Endothelial cell of umbilical vein (primary cell): Measurements from ENCODE around the gene ZNF597. TPM values are rescaled to one million over a fixed set of nuclear protein-coding genes. Genes with fewer than 3 reads are reported as not detected.

Experiments used
- BruUV-seq: library from RNA; stranded (reverse); fragments of 400-500 nt; replicated peaks from 2 replicates; lab custom pipeline; 2021; lab: Mats Ljungman, UMichigan
- CTCF ChIA-PET: fragments of 300-600, 350-600 bp; sonication (Branson Sonifier 250); formaldehyde crosslinking; loops from one replicate; lab custom pipeline; 2021; ENCODE audit warnings: antibody characterized with exemption, inconsistent platforms; lab: Charles Lee
- POLR2A ChIA-PET: fragments of 300-600, 350-600 bp; sonication (Branson Sonifier 250); formaldehyde crosslinking; loops from one replicate; lab custom pipeline; 2021; ENCODE audit warnings: antibody characterized with exemption, inconsistent platforms; lab: Charles Lee
- DNase-seq: peaks from one replicate; pipeline ENCODE4 v3.0.0-alpha.2; 2011; ENCODE audit warnings: low read depth, low spot score
- FAIRE-seq: peaks from 2 replicates; lab custom pipeline; 2011; peaks lifted over from hg19 to GRCh38; lab: Jason Lieb, UNC
- H2AFZ ChIP-seq: 2 replicates; pipeline ENCODE4 v1.6.0; 2012; ENCODE audit warnings: low read depth, low read length, control low read depth, inconsistent platforms
- H3K27ac ChIP-seq: 2 replicates; pipeline ENCODE4 v1.5.1; 2011; ENCODE audit warnings: low read depth, mild to moderate bottlenecking, control low read depth, low read length, moderate library complexity; ENCODE audit not compliant: insufficient read depth
- H3K27me3 ChIP-seq, 2 experiments: 2 replicates each; pipeline versions ENCODE4 v1.6.0 to v1.6.1; 2011; ENCODE audit warnings: low read length in 2 of 2, mixed read lengths in 1 of 2; ENCODE audit not compliant: control insufficient read depth in 2 of 2, insufficient read depth in 2 of 2
- H3K36me3 ChIP-seq, 2 experiments: 2 replicates in 1 of 2; 3 replicates in 1 of 2; pipeline ENCODE4 v1.5.1; 2011; ENCODE audit warnings: low read length in 2 of 2, mild to moderate bottlenecking in 1 of 2, moderate library complexity in 1 of 2; ENCODE audit not compliant: control insufficient read depth in 2 of 2, insufficient read depth in 2 of 2; ENCODE audit errors: extremely low read depth in 1 of 2
- H3K4me1 ChIP-seq: 3 replicates; pipeline ENCODE4 v1.5.1; 2011; ENCODE audit warnings: mild to moderate bottlenecking, low read length; ENCODE audit not compliant: control insufficient read depth, insufficient read depth; ENCODE audit errors: extremely low read depth
- H3K4me2 ChIP-seq: 2 replicates; pipeline ENCODE4 v1.6.1; 2011; ENCODE audit warnings: low read length, control low read depth, mixed read lengths; ENCODE audit not compliant: insufficient read depth
- H3K4me3 ChIP-seq, 3 experiments: fragments of 200-600 bp in 1 of 3; sonication (generic), shearing (Covaris generic) in 1 of 3; replicated peaks in 1 of 3; 2 replicates each; pipeline ENCODE4 v1.5.1; 2011 to 2016; ENCODE audit warnings: control low read depth in 3 of 3, low read length in 3 of 3, mild to moderate bottlenecking in 2 of 3, inconsistent platforms in 1 of 3, low read depth in 1 of 3, moderate library complexity in 1 of 3; ENCODE audit not compliant: insufficient read depth in 1 of 3
- H3K79me2 ChIP-seq: 2 replicates; pipeline ENCODE4 v1.6.0; 2012; ENCODE audit warnings: low read length, inconsistent platforms; ENCODE audit not compliant: control insufficient read depth, insufficient read depth
- H3K9ac ChIP-seq: replicated peaks from 2 replicates; pipeline ENCODE3; 2011; ENCODE audit warnings: low read length, control low read depth; ENCODE audit not compliant: insufficient read depth; ENCODE audit errors: extremely low read depth
- H3K9me1 ChIP-seq: replicated peaks from 3 replicates; pipeline ENCODE4 v1.6.0; 2011; ENCODE audit warnings: mild to moderate bottlenecking, low read length; ENCODE audit not compliant: control insufficient read depth, insufficient read depth; ENCODE audit errors: extremely low read depth
- H3K9me3 ChIP-seq: replicated peaks from 2 replicates; pipeline ENCODE4 v1.5.1; 2012; ENCODE audit warnings: low read length, inconsistent platforms; ENCODE audit not compliant: control insufficient read depth, insufficient read depth
- H4K20me1 ChIP-seq: replicated peaks from 2 replicates; pipeline ENCODE3; 2011; ENCODE audit warnings: mild to moderate bottlenecking, low read length; ENCODE audit not compliant: control insufficient read depth, insufficient read depth; ENCODE audit errors: extremely low read depth
- EZH2 ChIP-seq: IDR thresholded peaks from 2 replicates; pipeline ENCODE4 v1.6.1; 2012; ENCODE audit warnings: borderline replicate concordance, low read depth, mild to moderate bottlenecking, moderate library complexity, low read length, inconsistent platforms; ENCODE audit not compliant: severe bottlenecking
- FOS ChIP-seq: IDR thresholded peaks from 2 replicates; pipeline ENCODE4 v1.6.1; 2011; ENCODE audit warnings: mild to moderate bottlenecking, low read length, moderate library complexity, borderline replicate concordance; ENCODE audit not compliant: insufficient read depth
- GATA2 ChIP-seq: IDR thresholded peaks from 2 replicates; pipeline ENCODE4 v1.7.0; 2011; ENCODE audit warnings: low read depth, mild to moderate bottlenecking, moderate library complexity, mixed read lengths, low read length; ENCODE audit not compliant: insufficient read length, insufficient read depth
- JUN ChIP-seq: IDR thresholded peaks from 2 replicates; pipeline ENCODE4 v1.6.1; 2011; ENCODE audit warnings: borderline replicate concordance, low read depth; ENCODE audit not compliant: insufficient read length, insufficient read depth
- MYC ChIP-seq: IDR thresholded peaks from one replicate; pipeline ENCODE4 v1.6.1; 2011; ENCODE audit warnings: mild to moderate bottlenecking, low read depth, low read length
- POLR2A ChIP-seq: IDR thresholded peaks from 2 replicates; pipeline ENCODE4 v1.6.1; 2012; ENCODE audit warnings: low read depth, mild to moderate bottlenecking, control low read depth, low read length
- POLR2AphosphoS5 ChIP-seq: IDR thresholded peaks from 2 replicates; pipeline ENCODE4 v1.6.1; 2012; ENCODE audit warnings: low read depth, mild to moderate bottlenecking, control low read depth, low read length, moderate library complexity; ENCODE audit not compliant: insufficient read depth
- dilution Hi-C: fragments of 300-500 bp; cut with MboI; formaldehyde crosslinking; loops from one replicate; pipeline ENCODE4 v1.15.0; 2019; ENCODE audit warnings: low sequenced_read_pairs; ENCODE audit not compliant: extremely low pct_ligation_motif_present
- intact Hi-C: fragments of 100-400 bp; cut with micrococcal nuclease; formaldehyde crosslinking; loops from one replicate; pipeline ENCODE4 v1.10.0; 2022
- polyA plus RNA-seq, 4 experiments: library from polyadenylated mRNA; depleted of rRNA in 3 of 4; stranded (reverse) in 3 of 4; unstranded in 1 of 4; fragments of >200 nt; gene quantifications; 2 replicates each; pipeline versions ENCODE4 v1.2.1 to v1.2.3, GENCODE V29; 2011 to 2012; ENCODE audit warnings: missing spikeins in 1 of 4
- total RNA-seq: library from RNA; stranded (reverse); gene quantifications from 2 replicates; pipeline ENCODE4 v1.2.3, GENCODE V29; 2021
- TF ChIP-seq, protein P1 (sequence below): IDR thresholded peaks from 2 replicates; pipeline ENCODE4 v1.6.1; 2011; ENCODE audit not compliant: insufficient read depth, insufficient read length
- TF ChIP-seq, protein P2 (sequence below), 2 donors: IDR thresholded peaks; 1 replicate in 1 of 2; 2 replicates in 1 of 2; pipeline ENCODE4 v1.5.1; 2011; ENCODE audit warnings: low read length in 2 of 2, mild to moderate bottlenecking in 2 of 2, moderate library complexity in 2 of 2, control low read depth in 1 of 2, inconsistent platforms in 1 of 2, low read depth in 1 of 2; ENCODE audit not compliant: insufficient read depth in 1 of 2; ENCODE audit errors: extremely low read depth in 1 of 2

ZNF597 gene
- total and polyA plus RNA-seq, 2 donors (not counting 3 experiments of a cell fraction or from before 2014, with no cell fraction given), result 0.75 to 1.4 TPM

DNA sequence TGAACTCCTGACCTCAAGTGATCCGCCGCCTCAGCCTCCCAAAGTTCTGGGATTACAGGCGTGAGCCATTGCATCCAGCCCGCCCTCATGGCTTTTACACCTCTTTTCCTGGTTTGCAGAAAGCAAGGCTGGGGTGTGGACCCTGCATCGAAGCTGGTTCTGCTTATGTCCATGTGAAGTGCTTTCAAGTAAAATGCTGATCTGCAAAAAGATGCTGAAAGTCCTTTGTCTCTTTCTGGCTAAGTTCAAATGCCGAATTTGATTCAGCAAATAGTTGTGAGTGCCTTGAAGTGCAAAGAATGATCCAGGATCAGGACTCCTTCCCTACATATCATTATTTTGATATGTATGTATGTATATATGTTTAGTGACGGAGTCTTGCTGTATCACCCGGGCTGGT, 17.3 kb upstream of the ZNF597 start:
- no peak for FAIRE-seq
- POLR2A ChIA-PET, result no interaction called here
- CTCF ChIA-PET, result no interaction called here
- Histone ChIP-seq H3K9me3 (no peaks in the 10 kb centered on the region), H3K27me3 (no peaks in the 10 kb centered on the region), H3K4me2 (no peak overlapping the region), H4K20me1 (peaks cover 5% of the 10 kb centered on the region), H3K4me3 (no peak overlapping the region), H2AFZ (no peak overlapping the region), H3K9ac (no peak overlapping the region), H3K36me3 (no peaks in the 10 kb centered on the region), H3K27ac (no peak overlapping the region), H3K9me1 (no peaks in the 10 kb centered on the region), H3K4me1 (peaks cover 33% of the 10 kb centered on the region), H3K79me2 (peaks cover 71% of the 10 kb centered on the region)
- BruUV-seq, result no TSS peak
- no peak for DNase-seq
- dilution Hi-C loops (no loop called here), intact Hi-C loops (no loop called here)
- TF ChIP-seq MYC (no peak), JUN (no peak), POLR2A (no peak), GATA2 (no peak), EZH2 (no peak), FOS (no peak), POLR2AphosphoS5 (no peak)
- TF ChIP-seq, protein P1, sequence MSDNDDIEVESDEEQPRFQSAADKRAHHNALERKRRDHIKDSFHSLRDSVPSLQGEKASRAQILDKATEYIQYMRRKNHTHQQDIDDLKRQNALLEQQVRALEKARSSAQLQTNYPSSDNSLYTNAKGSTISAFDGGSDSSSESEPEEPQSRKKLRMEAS, result no peak
- TF ChIP-seq, protein P2, sequence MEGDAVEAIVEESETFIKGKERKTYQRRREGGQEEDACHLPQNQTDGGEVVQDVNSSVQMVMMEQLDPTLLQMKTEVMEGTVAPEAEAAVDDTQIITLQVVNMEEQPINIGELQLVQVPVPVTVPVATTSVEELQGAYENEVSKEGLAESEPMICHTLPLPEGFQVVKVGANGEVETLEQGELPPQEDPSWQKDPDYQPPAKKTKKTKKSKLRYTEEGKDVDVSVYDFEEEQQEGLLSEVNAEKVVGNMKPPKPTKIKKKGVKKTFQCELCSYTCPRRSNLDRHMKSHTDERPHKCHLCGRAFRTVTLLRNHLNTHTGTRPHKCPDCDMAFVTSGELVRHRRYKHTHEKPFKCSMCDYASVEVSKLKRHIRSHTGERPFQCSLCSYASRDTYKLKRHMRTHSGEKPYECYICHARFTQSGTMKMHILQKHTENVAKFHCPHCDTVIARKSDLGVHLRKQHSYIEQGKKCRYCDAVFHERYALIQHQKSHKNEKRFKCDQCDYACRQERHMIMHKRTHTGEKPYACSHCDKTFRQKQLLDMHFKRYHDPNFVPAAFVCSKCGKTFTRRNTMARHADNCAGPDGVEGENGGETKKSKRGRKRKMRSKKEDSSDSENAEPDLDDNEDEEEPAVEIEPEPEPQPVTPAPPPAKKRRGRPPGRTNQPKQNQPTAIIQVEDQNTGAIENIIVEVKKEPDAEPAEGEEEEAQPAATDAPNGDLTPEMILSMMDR (IDR thresholded peaks at IDR 0.05; ENCODE audit: extremely low read depth in 1 of 2, insufficient read depth in 1 of 2, low read depth in 1 of 2, low read length in 2 of 2), result no peak
